Ureter (tissue), 1 donor: ENCODE data around the gene NBEA. TPM values are rescaled to one million over a fixed set of nuclear protein-coding genes. Genes with fewer than 3 reads are reported as not detected.
"Not testable (repeated sequence)": the region's sequence is repeated elsewhere in the genome, so short reads cannot be mapped to it uniquely, and the experiment has no call there.

Experiments
- DNase-seq: peaks from one replicate; pipeline ENCODE4 v3.0.0-alpha.2; 2020; ENCODE audit warnings: low spot score
- total RNA-seq: library from RNA; stranded (reverse); gene quantifications from one replicate; pipeline ENCODE4 v1.2.4, GENCODE V29; 2023
- donor health status: DM: yes; HTN: yes; CAD: no.

NBEA gene
- total RNA-seq, 1 donor from 2014 or later, result 16.7 TPM

GRCh38 chr13:34959489-34959888, 17.4 kb downstream of the NBEA start:
- DNase-seq, result no peak

- no peak for DNase-seq
These were observed 22.5 kb downstream of the NBEA start for GRCh38 chr13:34964558-34964957.

GRCh38 chr13:34967851-34968562, 25.9 kb downstream of the NBEA start:
- DNase-seq, result no peak

- DNase-seq, result not testable (repeated sequence)
These were observed 27.5 kb downstream of the NBEA start for GRCh38 chr13:34969539-34969938.

GRCh38 chr13:34970961-34971360, 28.9 kb downstream of the NBEA start:
- no peak for DNase-seq

- DNase-seq, result no peak
These were observed 29.4 kb downstream of the NBEA start for GRCh38 chr13:34971473-34971872.

- DNase-seq, result not testable (repeated sequence)
These were observed 43.1 kb downstream of the NBEA start for GRCh38 chr13:34985199-34985598.

GRCh38 chr13:34988330-34988791, 46.3 kb downstream of the NBEA start:
- DNase-seq, result no peak

GRCh38 chr13:34990399-34991214, 48.5 kb downstream of the NBEA start:
- DNase-seq, result no peak

GRCh38 chr13:34993470-34993869, 51.4 kb downstream of the NBEA start:
- DNase-seq, result no peak

- DNase-seq, result not testable (repeated sequence)
These were observed 61.7 kb downstream of the NBEA start for GRCh38 chr13:35003734-35004133.

GRCh38 chr13:35005051-35005450, 63.0 kb downstream of the NBEA start:
- no peak for DNase-seq

GRCh38 chr13:35014606-35015213, 72.6 kb downstream of the NBEA start:
- no peak for DNase-seq

- no peak for DNase-seq
These were observed 74.5 kb downstream of the NBEA start for GRCh38 chr13:35016362-35017112.

GRCh38 chr13:35025314-35025713, 83.2 kb downstream of the NBEA start:
- no peak for DNase-seq

GRCh38 chr13:35028338-35028867, 86.3 kb downstream of the NBEA start:
- no peak for DNase-seq

- DNase-seq, result no peak
These were observed 96.9 kb downstream of the NBEA start for GRCh38 chr13:35039012-35039411.

- DNase-seq, result no peak
These were observed 104.5 kb downstream of the NBEA start for GRCh38 chr13:35046587-35046986.

GRCh38 chr13:35055705-35056104, 113.6 kb downstream of the NBEA start:
- DNase-seq, result no peak

GRCh38 chr13:35057858-35058257, 115.8 kb downstream of the NBEA start:
- DNase-seq, result no peak

- DNase-seq, result not testable (repeated sequence)
These were observed 116.5 kb downstream of the NBEA start for GRCh38 chr13:35058585-35058984.

- DNase-seq, result no peak
These were observed 144.6 kb downstream of the NBEA start for GRCh38 chr13:35086667-35087066.
